Measurements from ENCODE around the gene PPP1R3D.

The PPP1R3D gene

DNA sequence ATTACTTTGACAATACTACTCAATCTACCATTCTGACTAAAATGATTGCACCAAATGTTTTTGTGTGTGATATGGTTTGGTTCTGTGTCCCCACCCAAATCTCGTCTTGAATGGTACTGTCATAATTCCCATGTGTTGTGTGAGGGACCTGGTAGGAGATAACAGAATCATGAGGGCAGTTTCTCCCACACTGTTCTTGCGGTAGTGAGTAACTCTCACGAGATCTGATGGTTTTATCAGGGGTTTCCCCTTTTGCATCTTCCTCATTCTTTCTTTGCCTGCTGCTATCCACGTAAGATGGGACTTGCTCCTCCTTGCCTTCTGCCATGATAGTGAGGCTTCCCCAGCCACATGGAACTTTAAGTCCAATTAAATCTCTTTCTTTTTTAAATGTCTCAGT lies 27.5 kb downstream of the PPP1R3D start:
- Histone ChIP-seq H3K36me3 (no peaks in the 10 kb centered on the region), H3K4me3 (ENCODE audit: low read depth in 1 of 2, low read length in 1 of 2) (no peak overlapping the region), H3K4me1 (ENCODE audit: control insufficient read depth in 1 of 2, insufficient read depth in 1 of 2, low read depth in 1 of 2, low read length in 1 of 2) (no peaks in the 10 kb centered on the region), H3K27ac (no peak overlapping the region), H3K27me3 (no peaks in the 10 kb centered on the region), H3K9me3 (no peaks in the 10 kb centered on the region)
- TF ChIP-seq, protein P1, sequence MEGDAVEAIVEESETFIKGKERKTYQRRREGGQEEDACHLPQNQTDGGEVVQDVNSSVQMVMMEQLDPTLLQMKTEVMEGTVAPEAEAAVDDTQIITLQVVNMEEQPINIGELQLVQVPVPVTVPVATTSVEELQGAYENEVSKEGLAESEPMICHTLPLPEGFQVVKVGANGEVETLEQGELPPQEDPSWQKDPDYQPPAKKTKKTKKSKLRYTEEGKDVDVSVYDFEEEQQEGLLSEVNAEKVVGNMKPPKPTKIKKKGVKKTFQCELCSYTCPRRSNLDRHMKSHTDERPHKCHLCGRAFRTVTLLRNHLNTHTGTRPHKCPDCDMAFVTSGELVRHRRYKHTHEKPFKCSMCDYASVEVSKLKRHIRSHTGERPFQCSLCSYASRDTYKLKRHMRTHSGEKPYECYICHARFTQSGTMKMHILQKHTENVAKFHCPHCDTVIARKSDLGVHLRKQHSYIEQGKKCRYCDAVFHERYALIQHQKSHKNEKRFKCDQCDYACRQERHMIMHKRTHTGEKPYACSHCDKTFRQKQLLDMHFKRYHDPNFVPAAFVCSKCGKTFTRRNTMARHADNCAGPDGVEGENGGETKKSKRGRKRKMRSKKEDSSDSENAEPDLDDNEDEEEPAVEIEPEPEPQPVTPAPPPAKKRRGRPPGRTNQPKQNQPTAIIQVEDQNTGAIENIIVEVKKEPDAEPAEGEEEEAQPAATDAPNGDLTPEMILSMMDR (IDR thresholded peaks at IDR 0.05): no peak

DNA sequence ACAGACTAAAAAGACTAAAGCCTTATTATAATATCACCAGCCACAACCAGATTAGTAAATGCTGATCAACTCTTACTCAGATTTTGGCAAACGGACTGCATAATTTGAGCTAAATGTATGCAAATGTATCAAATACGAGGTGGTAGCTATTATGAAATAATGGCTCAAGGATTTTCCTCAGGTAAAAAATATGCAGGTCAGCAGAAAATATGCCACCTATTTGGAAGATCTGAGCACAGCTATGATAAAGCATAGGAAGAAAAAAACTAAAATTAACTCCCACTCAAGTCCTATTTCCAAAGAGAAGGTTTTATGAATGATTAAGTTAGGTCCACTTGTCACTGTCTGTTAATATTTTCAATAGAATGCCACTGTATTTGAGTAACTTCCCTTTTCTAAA lies 29.1 kb downstream of the PPP1R3D start:
- TF ChIP-seq, protein P1 (IDR thresholded peaks at IDR 0.05): no peak
- H3K27ac ChIP-seq: no peak overlapping the region

DNA sequence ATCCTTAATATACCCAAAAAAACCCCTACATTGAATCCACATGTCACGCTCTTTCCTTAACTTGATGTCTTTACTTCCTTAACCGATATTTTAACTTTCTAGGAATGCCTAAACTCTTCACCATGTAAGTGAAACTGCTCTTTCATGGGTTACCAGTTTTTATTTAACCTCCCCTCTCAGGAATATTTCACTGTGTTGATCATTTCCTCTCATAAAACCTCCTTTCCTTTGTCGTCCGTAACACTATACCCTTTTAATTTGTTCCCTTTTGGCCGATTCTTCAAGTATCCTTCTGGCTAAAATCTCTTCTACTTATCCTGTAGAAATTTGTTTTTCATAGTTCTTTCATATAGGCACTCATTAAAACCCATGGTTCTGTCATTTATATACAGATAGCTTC lies 31.2 kb downstream of the PPP1R3D start:
- no peaks in the 10 kb centered on the region for H3K9me3 ChIP-seq
- TF ChIP-seq, protein P1 (IDR thresholded peaks at IDR 0.05): no peak
- H3K4me3 ChIP-seq (ENCODE audit: low read depth in 1 of 2, low read length in 1 of 2): no peak overlapping the region
- no peaks in the 10 kb centered on the region for H3K4me1 ChIP-seq (ENCODE audit: control insufficient read depth in 1 of 2, insufficient read depth in 1 of 2, low read depth in 1 of 2, low read length in 1 of 2)
- H3K27me3 ChIP-seq: no peaks in the 10 kb centered on the region
- no peaks in the 10 kb centered on the region for H3K36me3 ChIP-seq
- H3K27ac ChIP-seq: no peak overlapping the region

More for the DNA sequence above, 29.1 kb downstream of the PPP1R3D start:
- Histone ChIP-seq H3K9me3 (no peaks in the 10 kb centered on the region), H3K4me1 (ENCODE audit: control insufficient read depth in 1 of 2, insufficient read depth in 1 of 2, low read depth in 1 of 2, low read length in 1 of 2) (no peaks in the 10 kb centered on the region), H3K36me3 (no peaks in the 10 kb centered on the region), H3K4me3 (ENCODE audit: low read depth in 1 of 2, low read length in 1 of 2) (no peak overlapping the region), H3K27me3 (no peaks in the 10 kb centered on the region)

DNA sequence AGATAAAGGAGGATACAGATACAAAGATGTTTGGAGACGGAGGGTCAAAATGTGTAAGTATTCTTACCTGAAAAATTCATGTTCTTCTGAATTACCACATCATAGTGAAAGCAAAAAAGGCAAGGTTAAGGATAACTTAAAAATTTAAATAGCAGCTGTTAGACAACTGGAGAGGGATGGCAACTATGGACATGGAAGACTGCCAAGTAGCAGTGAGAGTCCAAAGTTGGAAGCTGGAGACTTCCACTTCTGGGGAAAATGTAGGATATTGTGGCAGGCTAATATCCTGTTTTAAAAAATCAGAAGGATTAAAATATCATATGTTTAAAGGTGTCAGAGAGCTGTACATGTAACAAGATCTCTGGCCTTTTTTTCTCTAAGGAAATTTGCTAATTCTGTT lies 36.5 kb downstream of the PPP1R3D start:
- no peak overlapping the region for H3K27ac ChIP-seq
- peaks cover 6% of the 10 kb centered on the region for H3K27me3 ChIP-seq
- no peaks in the 10 kb centered on the region for H3K36me3 ChIP-seq
- H3K4me3 ChIP-seq (ENCODE audit: low read depth in 1 of 2, low read length in 1 of 2): no peak overlapping the region
- TF ChIP-seq, protein P1 (IDR thresholded peaks at IDR 0.05): no peak
- H3K4me1 ChIP-seq (ENCODE audit: control insufficient read depth in 1 of 2, insufficient read depth in 1 of 2, low read depth in 1 of 2, low read length in 1 of 2): no peaks in the 10 kb centered on the region
- no peaks in the 10 kb centered on the region for H3K9me3 ChIP-seq

DNA sequence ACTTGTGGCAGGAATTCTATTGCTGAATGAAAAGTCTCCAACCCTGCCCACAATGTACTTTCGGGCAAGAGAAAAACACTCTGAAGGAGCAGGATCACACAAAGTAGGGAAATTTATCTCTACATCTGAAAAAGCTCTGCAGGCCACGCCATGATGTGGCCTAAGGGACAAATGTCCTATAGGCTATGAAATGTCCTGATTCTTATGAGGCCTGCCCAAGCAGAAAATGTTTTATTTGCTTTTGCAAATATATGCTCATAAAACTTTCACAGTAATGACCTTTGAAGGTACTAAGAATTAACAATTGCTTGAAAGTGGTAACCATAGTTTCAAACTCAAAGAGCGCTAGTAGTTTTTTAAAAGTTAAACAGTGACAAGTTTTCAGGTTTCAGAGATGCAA lies 37.6 kb downstream of the PPP1R3D start:
- Histone ChIP-seq H3K4me1 (ENCODE audit: control insufficient read depth in 1 of 2, insufficient read depth in 1 of 2, low read depth in 1 of 2, low read length in 1 of 2) (no peaks in the 10 kb centered on the region), H3K27me3 (peaks cover 6% of the 10 kb centered on the region), H3K27ac (no peak overlapping the region), H3K36me3 (no peaks in the 10 kb centered on the region), H3K9me3 (no peaks in the 10 kb centered on the region), H3K4me3 (ENCODE audit: low read depth in 1 of 2, low read length in 1 of 2) (no peak overlapping the region)
- TF ChIP-seq, protein P1 (IDR thresholded peaks at IDR 0.05): no peak

DNA sequence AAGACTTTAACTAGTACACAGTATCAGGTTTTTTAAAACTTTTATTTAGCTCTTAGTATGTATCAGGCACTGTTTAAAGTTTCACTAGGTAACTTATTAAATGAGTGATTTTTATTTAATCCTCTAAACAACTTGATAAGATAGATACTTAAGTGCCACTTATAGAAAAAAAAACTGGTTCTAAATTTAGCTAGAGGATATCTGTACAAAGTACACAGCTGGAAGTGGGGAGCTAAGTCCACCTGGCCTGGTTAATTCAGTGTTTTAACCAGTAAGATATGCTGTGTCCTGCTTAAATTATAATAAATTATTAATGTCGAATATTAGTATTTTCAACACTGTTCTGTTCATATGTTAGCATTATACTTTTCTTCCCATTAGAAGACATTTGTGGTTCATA lies 44.2 kb downstream of the PPP1R3D start:
- Histone ChIP-seq H3K27me3 (peaks cover 1% of the 10 kb centered on the region), H3K27ac (no peak overlapping the region), H3K4me1 (ENCODE audit: control insufficient read depth in 1 of 2, insufficient read depth in 1 of 2, low read depth in 1 of 2, low read length in 1 of 2) (no peaks in the 10 kb centered on the region), H3K4me3 (ENCODE audit: low read depth in 1 of 2, low read length in 1 of 2) (no peak overlapping the region), H3K36me3 (no peaks in the 10 kb centered on the region), H3K9me3 (no peaks in the 10 kb centered on the region)
- TF ChIP-seq, protein P1 (IDR thresholded peaks at IDR 0.05): no peak

All from neutrophil (primary cell).